ENCODE results near the gene PSMC1.

DNA sequence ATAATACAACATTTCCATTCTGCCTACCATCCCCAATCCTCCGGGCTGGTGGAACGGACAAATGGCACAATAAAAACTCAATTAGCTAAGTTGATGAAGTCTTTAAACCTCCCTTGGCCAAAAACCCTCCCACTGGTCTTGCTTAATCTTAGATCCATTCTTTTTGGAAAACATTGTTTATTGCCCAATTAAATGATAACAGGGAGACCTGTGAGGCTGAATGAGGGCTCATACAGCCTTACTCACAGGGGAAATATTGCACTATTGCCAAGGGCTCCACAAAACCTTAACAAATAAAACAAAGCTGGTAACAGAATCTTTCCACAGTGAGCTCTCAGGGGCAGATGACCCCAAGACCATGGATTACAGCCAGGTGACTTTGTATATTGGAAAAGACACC is 7.8 kb upstream of the PSMC1 start:
- TF ChIP-seq EZH2 (IDR thresholded peaks at IDR 0.05) (no peak), POLR2AphosphoS5 (IDR thresholded peaks at IDR 0.05; ENCODE audit: borderline replicate concordance, low read depth, low read length) (no peak), FOXP2 (optimal IDR thresholded peaks at IDR 0.05; ENCODE audit: control extremely low read depth, extremely low read length, insufficient read depth) (no peak)

Measured in SK-N-MC (cell line).